ENCODE measurements around the gene MTMR1. TPM values are rescaled to one million over a fixed set of nuclear protein-coding genes. Genes with fewer than 3 reads are reported as not detected.

MTMR1 gene
- total and polyA plus RNA-seq, 2 donors (not counting 1 experiment from before 2014, with no cell fraction given) = 30.8 to 67.5 TPM

DNA sequence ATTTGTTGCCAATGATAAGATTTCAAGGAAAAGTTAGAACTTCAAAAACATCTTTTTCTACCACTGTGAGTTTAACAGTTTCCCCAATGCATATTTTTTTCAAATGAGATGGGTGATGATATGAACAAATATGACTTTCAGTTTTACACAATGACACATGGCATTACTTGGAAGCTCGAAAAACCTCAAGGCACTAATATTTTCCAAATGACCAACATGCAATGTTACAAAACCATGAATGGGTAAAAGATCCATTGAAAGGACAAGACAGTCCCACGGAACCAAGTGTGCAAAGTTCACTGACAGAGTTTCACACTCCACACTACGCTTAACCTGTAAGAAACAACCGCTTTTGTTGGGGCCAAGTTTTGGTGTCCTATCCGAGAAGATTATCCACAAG, 120.7 kb downstream of the MTMR1 start:
- ChIA-PET CTCF (no interaction called here), POLR2A (no interaction called here)
- Mint-ChIP-seq H3K4me1 (peaks cover 8% of the 10 kb centered on the region), H3K27ac (no peak overlapping the region), H3K9me3 (ENCODE audit: insufficient read depth) (no peaks in the 10 kb centered on the region), H3K4me3 (no peak overlapping the region), H3K27me3 (no peaks in the 10 kb centered on the region)
- H3K4me3 ChIP-seq (ENCODE audit: control extremely low read depth in 1 of 5, extremely low read depth in 1 of 5, insufficient read depth in 1 of 5, low read depth in 2 of 5, low read length in 4 of 5) = no peak overlapping the region
- no peak overlapping the region for H3K27ac ChIP-seq (ENCODE audit: low read length in 2 of 2)
- WGBS (ENCODE audit: insufficient coverage) = no CpG with 5 or more reads among the region's 5 CpGs
- intact Hi-C loops (cut with micrococcal nuclease) = no loop called here
- TF ChIP-seq, protein P1, sequence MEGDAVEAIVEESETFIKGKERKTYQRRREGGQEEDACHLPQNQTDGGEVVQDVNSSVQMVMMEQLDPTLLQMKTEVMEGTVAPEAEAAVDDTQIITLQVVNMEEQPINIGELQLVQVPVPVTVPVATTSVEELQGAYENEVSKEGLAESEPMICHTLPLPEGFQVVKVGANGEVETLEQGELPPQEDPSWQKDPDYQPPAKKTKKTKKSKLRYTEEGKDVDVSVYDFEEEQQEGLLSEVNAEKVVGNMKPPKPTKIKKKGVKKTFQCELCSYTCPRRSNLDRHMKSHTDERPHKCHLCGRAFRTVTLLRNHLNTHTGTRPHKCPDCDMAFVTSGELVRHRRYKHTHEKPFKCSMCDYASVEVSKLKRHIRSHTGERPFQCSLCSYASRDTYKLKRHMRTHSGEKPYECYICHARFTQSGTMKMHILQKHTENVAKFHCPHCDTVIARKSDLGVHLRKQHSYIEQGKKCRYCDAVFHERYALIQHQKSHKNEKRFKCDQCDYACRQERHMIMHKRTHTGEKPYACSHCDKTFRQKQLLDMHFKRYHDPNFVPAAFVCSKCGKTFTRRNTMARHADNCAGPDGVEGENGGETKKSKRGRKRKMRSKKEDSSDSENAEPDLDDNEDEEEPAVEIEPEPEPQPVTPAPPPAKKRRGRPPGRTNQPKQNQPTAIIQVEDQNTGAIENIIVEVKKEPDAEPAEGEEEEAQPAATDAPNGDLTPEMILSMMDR (IDR thresholded peaks at IDR 0.05) = no peak
- no peak for TF ChIP-seq EZH2 (IDR thresholded peaks at IDR 0.05; ENCODE audit: borderline replicate concordance, insufficient read depth, low read depth, low read length, poor library complexity, severe bottlenecking)
- H2AFZ ChIP-seq (ENCODE audit: insufficient read depth, low read depth, low read length, poor library complexity, severe bottlenecking) = no peak overlapping the region
- H4K20me1 ChIP-seq (ENCODE audit: control insufficient read depth, insufficient read depth, low read length, poor library complexity, severe bottlenecking) = no peaks in the 10 kb centered on the region
- no peak overlapping the region for H3K4me2 ChIP-seq (replicated peaks; ENCODE audit: low read depth, low read length, poor library complexity, severe bottlenecking)
- H3K27me3 ChIP-seq (replicated peaks in 1 of 4; ENCODE audit: control extremely low read depth in 1 of 4, control insufficient read depth in 3 of 4, insufficient read depth in 4 of 4, low read length in 3 of 4) = no peaks in the 10 kb centered on the region
- H3K9ac ChIP-seq (ENCODE audit: low read length) = no peak overlapping the region
- no peaks in the 10 kb centered on the region for H3K36me3 ChIP-seq (replicated peaks in 1 of 2; ENCODE audit: control extremely low read depth in 1 of 2, control insufficient read depth in 1 of 2, extremely low read depth in 1 of 2, insufficient read depth in 2 of 2, low read length in 1 of 2)
- no peak for DNase-seq
- no peaks in the 10 kb centered on the region for H3K4me1 ChIP-seq (ENCODE audit: control insufficient read depth in 2 of 2, insufficient read depth in 2 of 2, low read length in 2 of 2)
- H3K79me2 ChIP-seq (ENCODE audit: control insufficient read depth, insufficient read depth, low read length) = no peaks in the 10 kb centered on the region
- ATAC-seq (ENCODE audit: low read depth) = no peak
- H3K9me3 ChIP-seq (ENCODE audit: control extremely low read depth in 1 of 3, control insufficient read depth in 2 of 3, insufficient read depth in 1 of 3, low read length in 2 of 3) = no peaks in the 10 kb centered on the region

Other genes with a start within 250 kb of the MTMR1 start
- gene MTM1, start 124.8 kb upstream of the MTMR1 start, total RNA-seq = 24.2 and 29.8 TPM in 2 replicates
- gene MTM1, start 124.8 kb upstream of the MTMR1 start, polyA plus RNA-seq = 8.7 and 11.3 TPM in 2 replicates
- 16.0 and 17.8 TPM in 2 replicates for gene CD99L2, start 205.3 kb downstream of the MTMR1 start, total RNA-seq
- gene CD99L2, start 205.3 kb downstream of the MTMR1 start, polyA plus RNA-seq = 8.7 and 9.3 TPM in 2 replicates